Effector CD4-positive, alpha-beta T cell (primary cell): ENCODE results near the gene SEPTIN5.

Source experiments
- DNase-seq: peaks from one replicate; pipeline ENCODE4 v3.0.0-alpha.2; 2020

SEPTIN5 gene

GRCh38 chr22:19734837-19735382 is 20.6 kb downstream of the SEPTIN5 start:
- DNase-seq, result no peak

- no peak for DNase-seq
These were observed 21.6 kb downstream of the SEPTIN5 start for GRCh38 chr22:19735665-19736510.

GRCh38 chr22:19737846-19738663 is 23.8 kb downstream of the SEPTIN5 start:
- DNase-seq, result no peak

GRCh38 chr22:19738664-19739447 is 24.6 kb downstream of the SEPTIN5 start:
- DNase-seq, result no peak

GRCh38 chr22:19739448-19739895 is 25.2 kb downstream of the SEPTIN5 start:
- no peak for DNase-seq

GRCh38 chr22:19739911-19740449 is 25.7 kb downstream of the SEPTIN5 start:
- no peak for DNase-seq

GRCh38 chr22:19740586-19740985 is 26.3 kb downstream of the SEPTIN5 start:
- DNase-seq, result no peak

- no peak for DNase-seq
These were observed 26.8 kb downstream of the SEPTIN5 start for GRCh38 chr22:19741053-19741452.

- DNase-seq, result no peak
These were observed 28.1 kb downstream of the SEPTIN5 start for GRCh38 chr22:19742160-19743066.

GRCh38 chr22:19743081-19743480 is 28.8 kb downstream of the SEPTIN5 start:
- no peak for DNase-seq

GRCh38 chr22:19743651-19744050 is 29.3 kb downstream of the SEPTIN5 start:
- no peak for DNase-seq

- no peak for DNase-seq
These were observed 30.2 kb downstream of the SEPTIN5 start for GRCh38 chr22:19744350-19745006.

GRCh38 chr22:19745155-19746101 is 31.1 kb downstream of the SEPTIN5 start:
- no peak for DNase-seq

GRCh38 chr22:19746726-19747125 is 32.4 kb downstream of the SEPTIN5 start:
- DNase-seq, result no peak

- DNase-seq, result no peak
These were observed 33.2 kb downstream of the SEPTIN5 start for GRCh38 chr22:19747551-19747950.

- no peak for DNase-seq
These were observed 33.8 kb downstream of the SEPTIN5 start for GRCh38 chr22:19748139-19748538.

- DNase-seq, result no peak
These were observed 34.8 kb downstream of the SEPTIN5 start for GRCh38 chr22:19748991-19749664.

GRCh38 chr22:19749876-19750275 is 35.6 kb downstream of the SEPTIN5 start:
- no peak for DNase-seq
